Transverse colon (tissue), 3 donors: ENCODE results near the gene EPYC.

Source experiments
- EP300 ChIP-seq: sonication (generic); formaldehyde crosslinking; IDR thresholded peaks from one replicate; pipeline ENCODE4 v1.6.1; 2017; ENCODE audit warnings: antibody characterized with exemption, low read depth
- TF ChIP-seq, protein P1 (sequence below), 5 experiments: fragments of 200-600 bp in 3 of 5; fragments of 450-650 bp in 2 of 5; sonication (generic) in 3 of 5; IDR thresholded peaks; 1 replicate in 2 of 5; 2 replicates in 3 of 5; pipeline ENCODE4 v1.5.1; 2016 to 2017; ENCODE audit warnings: antibody characterized with exemption in 5 of 5, inconsistent platforms in 3 of 5, mild to moderate bottlenecking in 2 of 5, moderate library complexity in 1 of 5

DNA sequence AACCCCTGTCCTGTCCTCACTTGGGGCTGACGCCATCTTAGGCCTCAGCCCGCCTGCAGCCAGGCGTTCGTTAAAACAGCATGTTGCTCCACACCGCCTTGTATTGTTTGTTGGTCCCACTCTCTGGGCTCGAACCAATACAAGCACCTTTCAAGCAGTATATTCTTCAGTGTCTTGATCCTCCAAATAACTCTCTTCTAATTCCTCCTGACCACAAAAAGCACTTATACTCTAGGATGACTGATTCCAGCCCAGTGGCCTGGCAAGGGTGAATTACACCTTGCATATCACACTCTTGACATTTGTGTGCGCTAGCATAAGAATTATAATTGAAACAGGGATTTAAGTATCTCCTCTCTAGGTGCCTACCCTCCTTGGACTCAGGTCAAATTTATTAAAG lies 56.9 kb downstream of the EPYC start:
- TF ChIP-seq, protein P1, sequence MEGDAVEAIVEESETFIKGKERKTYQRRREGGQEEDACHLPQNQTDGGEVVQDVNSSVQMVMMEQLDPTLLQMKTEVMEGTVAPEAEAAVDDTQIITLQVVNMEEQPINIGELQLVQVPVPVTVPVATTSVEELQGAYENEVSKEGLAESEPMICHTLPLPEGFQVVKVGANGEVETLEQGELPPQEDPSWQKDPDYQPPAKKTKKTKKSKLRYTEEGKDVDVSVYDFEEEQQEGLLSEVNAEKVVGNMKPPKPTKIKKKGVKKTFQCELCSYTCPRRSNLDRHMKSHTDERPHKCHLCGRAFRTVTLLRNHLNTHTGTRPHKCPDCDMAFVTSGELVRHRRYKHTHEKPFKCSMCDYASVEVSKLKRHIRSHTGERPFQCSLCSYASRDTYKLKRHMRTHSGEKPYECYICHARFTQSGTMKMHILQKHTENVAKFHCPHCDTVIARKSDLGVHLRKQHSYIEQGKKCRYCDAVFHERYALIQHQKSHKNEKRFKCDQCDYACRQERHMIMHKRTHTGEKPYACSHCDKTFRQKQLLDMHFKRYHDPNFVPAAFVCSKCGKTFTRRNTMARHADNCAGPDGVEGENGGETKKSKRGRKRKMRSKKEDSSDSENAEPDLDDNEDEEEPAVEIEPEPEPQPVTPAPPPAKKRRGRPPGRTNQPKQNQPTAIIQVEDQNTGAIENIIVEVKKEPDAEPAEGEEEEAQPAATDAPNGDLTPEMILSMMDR (IDR thresholded peaks at IDR 0.05), result no peak
- TF ChIP-seq EP300, result no peak
